ENCODE results near the gene ACAP3. TPM values are rescaled to one million over a fixed set of nuclear protein-coding genes. Genes with fewer than 3 reads are reported as not detected.

The ACAP3 gene
- total and polyA plus RNA-seq, 2 donors (not counting 3 experiments of a cell fraction or from before 2014, with no cell fraction given): 27.8 to 39.0 TPM

DNA sequence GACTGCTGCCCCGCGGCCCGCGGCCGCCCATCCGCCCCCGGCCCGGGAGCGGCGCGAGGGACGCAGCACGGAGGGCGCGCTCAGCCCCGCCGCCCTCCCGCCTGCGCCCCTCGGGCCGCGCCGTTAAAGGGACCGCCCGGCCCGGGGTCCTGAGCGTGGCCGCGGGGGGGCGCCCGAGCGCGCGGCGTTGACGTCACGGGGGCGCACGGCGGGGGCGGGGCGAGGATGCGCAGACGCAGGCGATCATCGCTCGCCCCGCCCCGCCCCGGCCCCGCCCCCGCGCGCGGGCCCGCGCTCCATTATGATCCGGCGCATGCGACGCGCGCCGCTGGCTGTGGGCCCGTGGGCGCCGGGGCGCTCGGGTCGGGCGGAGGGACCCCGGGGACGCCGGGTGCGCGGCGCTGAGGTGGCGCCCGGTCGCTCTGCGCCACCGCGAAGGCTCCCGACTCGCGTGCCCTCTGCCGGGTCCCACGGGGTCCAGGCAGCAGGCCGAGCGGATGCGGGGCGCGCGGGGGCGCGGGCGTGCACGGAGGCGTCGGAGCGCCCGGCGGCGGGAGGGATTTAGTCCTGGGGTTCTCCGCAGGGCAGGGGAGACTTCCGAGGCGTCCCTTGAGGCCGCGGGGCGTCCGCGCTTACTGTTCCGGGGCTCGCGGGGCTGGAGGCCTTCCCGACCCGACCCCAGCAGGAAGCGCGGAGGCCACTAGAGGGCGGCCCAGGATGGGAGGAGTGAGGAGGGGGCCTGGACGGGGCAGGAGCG is 41.7 kb upstream of the ACAP3 start, which contains the start of gene DVL1:
Gene DVL1, minus strand, starts transcription at position 163 of the 757 bp plus-strand sequence. CDS start 353 bp downstream, outside the sequence.
- BruUV-seq (replicated peaks): no TSS peak
- FAIRE-seq (no peak), DNase-seq (ENCODE audit: low read depth, low spot score) (peak; percentile 35)
- peak within 1 kb of the TSS; percentile 78 for H3K4me2 ChIP-seq (ENCODE audit: insufficient read depth, low read length)
- no peaks in the 10 kb centered on the region for H4K20me1 ChIP-seq (replicated peaks; ENCODE audit: control insufficient read depth, extremely low read depth, insufficient read depth, low read length)
- H3K4me1 ChIP-seq (ENCODE audit: control insufficient read depth, extremely low read depth, insufficient read depth, low read length): peaks cover 10% of the 10 kb centered on the region
- peak within 1 kb of the TSS; percentile 85 for H3K9ac ChIP-seq (replicated peaks; ENCODE audit: extremely low read depth, insufficient read depth, low read length)
- H3K27ac ChIP-seq (ENCODE audit: insufficient read depth, low read depth, low read length): peak within 1 kb of the TSS; percentile 53
- H3K9me1 ChIP-seq (replicated peaks; ENCODE audit: control insufficient read depth, extremely low read depth, insufficient read depth, low read length): no peaks in the 10 kb centered on the region
- H3K36me3 ChIP-seq (ENCODE audit: control insufficient read depth in 2 of 2, extremely low read depth in 1 of 2, insufficient read depth in 2 of 2, low read length in 2 of 2): no peaks in the 10 kb centered on the region
- peaks cover 7 to 16% of the 10 kb centered on the region in 2 experiments for H3K27me3 ChIP-seq (ENCODE audit: control insufficient read depth in 2 of 2, insufficient read depth in 2 of 2, low read length in 2 of 2)
- TF ChIP-seq MAX (IDR thresholded peaks at IDR 0.05; ENCODE audit: insufficient read depth, insufficient read length) (no peak), POLR2A (IDR thresholded peaks at IDR 0.05; ENCODE audit: low read depth, low read length) (peak; percentile 67), CTCF (IDR thresholded peaks at IDR 0.05; ENCODE audit: extremely low read depth in 1 of 2, insufficient read depth in 1 of 2, low read depth in 1 of 2, low read length in 2 of 2) (peak; percentile 22 to 53)
- dilution Hi-C loops (cut with MboI; ENCODE audit: extremely low pct_ligation_motif_present, low sequenced_read_pairs) (no loop called here), intact Hi-C loops (cut with micrococcal nuclease) (loop anchor here (1.0 kb wide), 2 partner anchors 26 to 40 kb away; partner anchors contain the start of gene AURKAIP1)
- no peaks in the 10 kb centered on the region for H3K9me3 ChIP-seq (replicated peaks; ENCODE audit: control insufficient read depth, insufficient read depth, low read length)
- H2AFZ ChIP-seq (ENCODE audit: low read depth, low read length): peak within 1 kb of the TSS; percentile 96
- peaks cover 33% of the 10 kb centered on the region for H3K79me2 ChIP-seq (ENCODE audit: control insufficient read depth, insufficient read depth, low read length)
- ChIA-PET POLR2A (no interaction called here), CTCF (interaction anchor here (1.1 kb wide), 1 partner anchor 22 kb away, joined by 3 read pairs; no protein-coding TSS in a partner anchor)
- H3K4me3 ChIP-seq (replicated peaks in 1 of 3; ENCODE audit: insufficient read depth in 1 of 3, low read depth in 1 of 3, low read length in 3 of 3): peak within 1 kb of the TSS; percentile 61 to 86 (median 79)

All from endothelial cell of umbilical vein (primary cell).